Activated T-cell treated with anti-CD3 and anti-CD28 coated beads, Interleukin-2, amount 50 U/mL, for 24 hours (primary cell): ENCODE data around the gene ZNF445.
A peak's percentile ranks its signal among the peaks of the same experiment; 100 is the strongest.
"Not testable (repeated sequence)": the region's sequence is repeated elsewhere in the genome, so short reads cannot be mapped to it uniquely, and the experiment has no call there.

Source experiments
- DNase-seq: peaks from one replicate; pipeline ENCODE4 v3.0.0-alpha.2; 2020
- H3K27ac Mint-ChIP-seq: 2 replicates; pipeline ENCODE4 v1.8.0; 2020; ENCODE audit warnings: mild to moderate bottlenecking, mixed read lengths
- H3K27me3 Mint-ChIP-seq: 2 replicates; pipeline ENCODE4 v1.8.0; 2020; ENCODE audit warnings: mixed read lengths
- H3K36me3 Mint-ChIP-seq: 2 replicates; pipeline ENCODE4 v1.8.0; 2020; ENCODE audit warnings: low read depth, mixed read lengths
- H3K4me1 Mint-ChIP-seq: 2 replicates; pipeline ENCODE4 v1.8.0; 2020; ENCODE audit warnings: low read depth, mixed read lengths
- H3K4me3 Mint-ChIP-seq: 2 replicates; pipeline ENCODE4 v1.8.0; 2020; ENCODE audit warnings: mild to moderate bottlenecking, moderate library complexity, mixed read lengths
- H3K9me3 Mint-ChIP-seq: 2 replicates; pipeline ENCODE4 v1.8.0; 2020; ENCODE audit warnings: mixed read lengths

Gene ZNF445

GRCh38 chr3:44499149-44499898 is 21.9 kb upstream of the ZNF445 start:
- DNase-seq, result no peak
- Mint-ChIP-seq H3K4me3 (no peak overlapping the region), H3K27ac (no peak overlapping the region), H3K36me3 (peaks cover 93% of the 10 kb centered on the region), H3K4me1 (no peaks in the 10 kb centered on the region), H3K9me3 (peaks cover 62% of the 10 kb centered on the region), H3K27me3 (no peaks in the 10 kb centered on the region)

- Mint-ChIP-seq H3K36me3 (peaks cover 94% of the 10 kb centered on the region), H3K4me1 (no peaks in the 10 kb centered on the region), H3K27ac (no peak overlapping the region), H3K27me3 (no peaks in the 10 kb centered on the region), H3K9me3 (peaks cover 66% of the 10 kb centered on the region), H3K4me3 (no peak overlapping the region)
- no peak for DNase-seq
These were observed 18.4 kb upstream of the ZNF445 start for GRCh38 chr3:44495636-44496415.

GRCh38 chr3:44492496-44492895 is 15.0 kb upstream of the ZNF445 start:
- no peak for DNase-seq
- Mint-ChIP-seq H3K4me1 (no peaks in the 10 kb centered on the region), H3K27ac (no peak overlapping the region), H3K4me3 (no peak overlapping the region), H3K27me3 (no peaks in the 10 kb centered on the region), H3K9me3 (peaks cover 50% of the 10 kb centered on the region), H3K36me3 (peaks cover 75% of the 10 kb centered on the region)

GRCh38 chr3:44482721-44483120 is 5.3 kb upstream of the ZNF445 start:
- peaks cover 18% of the 10 kb centered on the region for H3K9me3 Mint-ChIP-seq
- DNase-seq, result no peak
- no peaks in the 10 kb centered on the region for H3K27me3 Mint-ChIP-seq
- no peak overlapping the region for H3K4me3 Mint-ChIP-seq
- peaks cover 5% of the 10 kb centered on the region for H3K36me3 Mint-ChIP-seq
- H3K4me1 Mint-ChIP-seq, result peaks cover 6% of the 10 kb centered on the region
- no peak overlapping the region for H3K27ac Mint-ChIP-seq

GRCh38 chr3:44478606-44479094 is 1.2 kb upstream of the ZNF445 start:
- H3K27ac Mint-ChIP-seq, result no peak overlapping the region
- H3K36me3 Mint-ChIP-seq, result peaks cover 4% of the 10 kb centered on the region
- H3K4me3 Mint-ChIP-seq, result no peak overlapping the region

GRCh38 chr3:44478055-44478468 is 592 bp upstream of the ZNF445 start:
- H3K36me3 Mint-ChIP-seq, result peaks cover 4% of the 10 kb centered on the region
- H3K27ac Mint-ChIP-seq, result peak overlapping the region; percentile 92
- H3K4me3 Mint-ChIP-seq, result peak overlapping the region; percentile 88
- H3K4me1 Mint-ChIP-seq, result peaks cover 32% of the 10 kb centered on the region
- DNase-seq, result no peak
- H3K27me3 Mint-ChIP-seq, result no peaks in the 10 kb centered on the region
- H3K9me3 Mint-ChIP-seq, result no peaks in the 10 kb centered on the region

More at GRCh38 chr3:44478606-44479094, 1.2 kb upstream of the ZNF445 start:
- no peaks in the 10 kb centered on the region for H3K9me3 Mint-ChIP-seq
- no peak for DNase-seq
- peaks cover 30% of the 10 kb centered on the region for H3K4me1 Mint-ChIP-seq
- no peaks in the 10 kb centered on the region for H3K27me3 Mint-ChIP-seq

GRCh38 chr3:44476963-44477311 is 533 bp downstream of the ZNF445 start:
- Mint-ChIP-seq H3K27ac (peak overlapping the region; percentile 65), H3K4me3 (peak overlapping the region; percentile 88), H3K9me3 (no peaks in the 10 kb centered on the region), H3K4me1 (peaks cover 41% of the 10 kb centered on the region), H3K36me3 (peaks cover 10% of the 10 kb centered on the region), H3K27me3 (no peaks in the 10 kb centered on the region)
- DNase-seq, result no peak

- H3K36me3 Mint-ChIP-seq, result peaks cover 11% of the 10 kb centered on the region
- H3K27ac Mint-ChIP-seq, result peak overlapping the region; percentile 73
- peaks cover 48% of the 10 kb centered on the region for H3K4me1 Mint-ChIP-seq
- H3K9me3 Mint-ChIP-seq, result no peaks in the 10 kb centered on the region
- no peaks in the 10 kb centered on the region for H3K27me3 Mint-ChIP-seq
- no peak for DNase-seq
- peak overlapping the region; percentile 88 for H3K4me3 Mint-ChIP-seq
These were observed 1.3 kb downstream of the ZNF445 start for GRCh38 chr3:44476181-44476611.

GRCh38 chr3:44474886-44475285 is 2.6 kb downstream of the ZNF445 start:
- H3K4me3 Mint-ChIP-seq, DNase-seq, H3K27me3 Mint-ChIP-seq, H3K27ac Mint-ChIP-seq, H3K9me3 Mint-ChIP-seq: not testable (repeated sequence)
- Mint-ChIP-seq H3K4me1 (peaks cover 54% of the 10 kb centered on the region), H3K36me3 (peaks cover 24% of the 10 kb centered on the region)

GRCh38 chr3:44470430-44470829 is 7.0 kb downstream of the ZNF445 start:
- H3K4me3 Mint-ChIP-seq, result no peak overlapping the region
- no peak overlapping the region for H3K27ac Mint-ChIP-seq

GRCh38 chr3:44469914-44470313 is 7.6 kb downstream of the ZNF445 start:
- Mint-ChIP-seq H3K4me3 (no peak overlapping the region), H3K9me3 (no peaks in the 10 kb centered on the region), H3K4me1 (peaks cover 51% of the 10 kb centered on the region), H3K27ac (no peak overlapping the region), H3K36me3 (peaks cover 59% of the 10 kb centered on the region), H3K27me3 (no peaks in the 10 kb centered on the region)
- DNase-seq, result no peak

More at GRCh38 chr3:44470430-44470829, 7.0 kb downstream of the ZNF445 start:
- Mint-ChIP-seq H3K36me3 (peaks cover 53% of the 10 kb centered on the region), H3K27me3 (no peaks in the 10 kb centered on the region), H3K4me1 (peaks cover 54% of the 10 kb centered on the region), H3K9me3 (no peaks in the 10 kb centered on the region)
- DNase-seq, result no peak

GRCh38 chr3:44468572-44469520 is 8.6 kb downstream of the ZNF445 start:
- peak overlapping the region; percentile 74 for H3K27ac Mint-ChIP-seq
- H3K9me3 Mint-ChIP-seq, result no peaks in the 10 kb centered on the region
- DNase-seq, result peak; percentile 39
- H3K4me3 Mint-ChIP-seq, result no peak overlapping the region
- H3K4me1 Mint-ChIP-seq, result peaks cover 43% of the 10 kb centered on the region
- H3K36me3 Mint-ChIP-seq, result peaks cover 69% of the 10 kb centered on the region
- H3K27me3 Mint-ChIP-seq, result no peaks in the 10 kb centered on the region

GRCh38 chr3:44468099-44468537 is 9.4 kb downstream of the ZNF445 start:
- DNase-seq, H3K4me3 Mint-ChIP-seq, H3K9me3 Mint-ChIP-seq, H3K27me3 Mint-ChIP-seq, H3K27ac Mint-ChIP-seq: not testable (repeated sequence)
- Mint-ChIP-seq H3K36me3 (peaks cover 77% of the 10 kb centered on the region), H3K4me1 (peaks cover 39% of the 10 kb centered on the region)

- no peaks in the 10 kb centered on the region for H3K27me3 Mint-ChIP-seq
- H3K4me3 Mint-ChIP-seq, result no peak overlapping the region
- H3K4me1 Mint-ChIP-seq, result peaks cover 31% of the 10 kb centered on the region
- no peak for DNase-seq
- no peaks in the 10 kb centered on the region for H3K9me3 Mint-ChIP-seq
- no peak overlapping the region for H3K27ac Mint-ChIP-seq
- H3K36me3 Mint-ChIP-seq, result peaks cover 78% of the 10 kb centered on the region
These were observed 10.2 kb downstream of the ZNF445 start for GRCh38 chr3:44467241-44467640.
